ENCODE data around the gene OR51G2.

DNA sequence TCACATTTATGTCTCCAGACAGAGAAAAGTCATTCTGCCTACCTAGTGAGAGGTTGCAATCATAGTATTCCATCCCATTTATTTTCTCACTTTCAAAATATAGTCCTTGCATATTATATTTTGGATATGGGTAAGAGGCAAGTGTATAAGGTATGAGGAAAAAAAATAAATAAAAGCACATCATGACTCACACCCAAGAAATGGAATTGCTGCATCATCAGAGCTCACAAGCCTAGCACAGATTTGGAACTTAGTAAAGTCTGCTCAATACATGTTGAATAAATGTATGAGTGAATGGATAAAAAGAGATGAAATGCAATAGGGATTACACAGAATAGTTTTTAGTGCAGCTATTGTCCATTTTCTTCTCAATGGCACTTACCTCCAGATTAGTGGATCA, 7.5 kb upstream of the OR51G2 start:
- TF ChIP-seq, protein P1, sequence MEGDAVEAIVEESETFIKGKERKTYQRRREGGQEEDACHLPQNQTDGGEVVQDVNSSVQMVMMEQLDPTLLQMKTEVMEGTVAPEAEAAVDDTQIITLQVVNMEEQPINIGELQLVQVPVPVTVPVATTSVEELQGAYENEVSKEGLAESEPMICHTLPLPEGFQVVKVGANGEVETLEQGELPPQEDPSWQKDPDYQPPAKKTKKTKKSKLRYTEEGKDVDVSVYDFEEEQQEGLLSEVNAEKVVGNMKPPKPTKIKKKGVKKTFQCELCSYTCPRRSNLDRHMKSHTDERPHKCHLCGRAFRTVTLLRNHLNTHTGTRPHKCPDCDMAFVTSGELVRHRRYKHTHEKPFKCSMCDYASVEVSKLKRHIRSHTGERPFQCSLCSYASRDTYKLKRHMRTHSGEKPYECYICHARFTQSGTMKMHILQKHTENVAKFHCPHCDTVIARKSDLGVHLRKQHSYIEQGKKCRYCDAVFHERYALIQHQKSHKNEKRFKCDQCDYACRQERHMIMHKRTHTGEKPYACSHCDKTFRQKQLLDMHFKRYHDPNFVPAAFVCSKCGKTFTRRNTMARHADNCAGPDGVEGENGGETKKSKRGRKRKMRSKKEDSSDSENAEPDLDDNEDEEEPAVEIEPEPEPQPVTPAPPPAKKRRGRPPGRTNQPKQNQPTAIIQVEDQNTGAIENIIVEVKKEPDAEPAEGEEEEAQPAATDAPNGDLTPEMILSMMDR (conservative IDR thresholded peaks at IDR 0.05; ENCODE audit: low read depth, low read length), result no peak
- no peak for TF ChIP-seq EZH2 (IDR thresholded peaks at IDR 0.05; ENCODE audit: borderline replicate concordance, low read depth, low read length, poor library complexity, severe bottlenecking)

Data from A673 (cell line).